A673 (cell line): ENCODE measurements around the gene LARGE2. TPM values are rescaled to one million over a fixed set of nuclear protein-coding genes. Genes with fewer than 3 reads are reported as not detected.

Source experiments
- BruUV-seq: library from RNA; stranded (reverse); fragments of 400-500 nt; replicated peaks from 2 replicates; lab custom pipeline; 2021; lab: Mats Ljungman, UMichigan
- CTCF ChIA-PET: fragments of 300-600 bp; sonication (Branson Sonifier 250); formaldehyde crosslinking; loops from one replicate; lab custom pipeline; 2022; ENCODE audit warnings: antibody characterized with exemption; lab: Charles Lee
- POLR2A ChIA-PET: fragments of 300-600 bp; sonication (Branson Sonifier 250); formaldehyde crosslinking; loops from one replicate; lab custom pipeline; 2022; ENCODE audit warnings: antibody characterized with exemption; ENCODE audit not compliant: low non-redundant PET; lab: Charles Lee
- DNase-seq: peaks from one replicate; pipeline ENCODE4 v3.0.0-alpha.2; 2015; ENCODE audit warnings: low spot score
- H3K27ac ChIP-seq: fragments of 200-600 bp; sonication (generic); 2 replicates; pipeline ENCODE4 v1.5.1; 2016; ENCODE audit warnings: mixed run types, low read depth, mild to moderate bottlenecking, mixed read lengths, antibody characterized with exemption, low read length; ENCODE audit not compliant: poor library complexity, severe bottlenecking
- H3K27me3 ChIP-seq: fragments of 200-600 bp; sonication (generic); replicated peaks from 2 replicates; pipeline ENCODE4 v1.6.1; 2017; ENCODE audit warnings: mixed run types, low read depth, mild to moderate bottlenecking, mixed read lengths, antibody characterized with exemption, low read length; ENCODE audit not compliant: insufficient read depth, poor library complexity
- H3K36me3 ChIP-seq: fragments of 200-600 bp; sonication (generic); 2 replicates; pipeline ENCODE4 v1.6.1; 2016; ENCODE audit warnings: mixed run types, mild to moderate bottlenecking, mixed read lengths, antibody characterized with exemption, low read length; ENCODE audit not compliant: insufficient read depth, poor library complexity, severe bottlenecking
- H3K4me1 ChIP-seq: fragments of 200-600 bp; sonication (generic); 2 replicates; pipeline ENCODE4 v1.6.1; 2017; ENCODE audit warnings: mixed run types, mild to moderate bottlenecking, mixed read lengths, antibody characterized with exemption, low read length; ENCODE audit not compliant: insufficient read depth, poor library complexity, severe bottlenecking
- H3K4me3 ChIP-seq: fragments of 200-600 bp; sonication (generic); 2 replicates; pipeline ENCODE4 v1.5.1; 2016; ENCODE audit warnings: low read depth, mixed run types, mild to moderate bottlenecking, mixed read lengths, low read length; ENCODE audit not compliant: poor library complexity, severe bottlenecking
- H3K9me3 ChIP-seq: fragments of 200-600 bp; sonication (generic); 2 replicates; pipeline ENCODE4 v1.6.1; 2016; ENCODE audit warnings: mixed run types, low read depth, mild to moderate bottlenecking, mixed read lengths, antibody characterized with exemption, low read length; ENCODE audit not compliant: poor library complexity, severe bottlenecking
- EZH2 ChIP-seq: fragments of 200-600 bp; sonication (generic); IDR thresholded peaks from 2 replicates; pipeline ENCODE4 v1.6.1; 2017; ENCODE audit warnings: borderline replicate concordance, low read depth, mild to moderate bottlenecking, mixed read lengths, antibody characterized with exemption, low read length; ENCODE audit not compliant: poor library complexity, severe bottlenecking
- intact Hi-C: fragments of 100-400 bp; cut with micrococcal nuclease; formaldehyde crosslinking; loops from one replicate; pipeline ENCODE4 v1.10.0; 2022; ENCODE audit not compliant: unreplicated experiment
- total RNA-seq: library from RNA; stranded (reverse); gene quantifications from 2 replicates; pipeline ENCODE4 v1.2.3, GENCODE V29; 2021
- TF ChIP-seq, protein P1 (sequence below): fragments of 300-800, 200-600 bp; sonication (generic); conservative IDR thresholded peaks from 2 replicates; pipeline ENCODE4 v1.5.1; 2017; ENCODE audit warnings: low read depth, mild to moderate bottlenecking, antibody characterized with exemption, low read length, moderate library complexity, mixed read lengths

The LARGE2 gene
- total RNA-seq, 1 experiment from 2014 or later = 9.1 TPM

DNA sequence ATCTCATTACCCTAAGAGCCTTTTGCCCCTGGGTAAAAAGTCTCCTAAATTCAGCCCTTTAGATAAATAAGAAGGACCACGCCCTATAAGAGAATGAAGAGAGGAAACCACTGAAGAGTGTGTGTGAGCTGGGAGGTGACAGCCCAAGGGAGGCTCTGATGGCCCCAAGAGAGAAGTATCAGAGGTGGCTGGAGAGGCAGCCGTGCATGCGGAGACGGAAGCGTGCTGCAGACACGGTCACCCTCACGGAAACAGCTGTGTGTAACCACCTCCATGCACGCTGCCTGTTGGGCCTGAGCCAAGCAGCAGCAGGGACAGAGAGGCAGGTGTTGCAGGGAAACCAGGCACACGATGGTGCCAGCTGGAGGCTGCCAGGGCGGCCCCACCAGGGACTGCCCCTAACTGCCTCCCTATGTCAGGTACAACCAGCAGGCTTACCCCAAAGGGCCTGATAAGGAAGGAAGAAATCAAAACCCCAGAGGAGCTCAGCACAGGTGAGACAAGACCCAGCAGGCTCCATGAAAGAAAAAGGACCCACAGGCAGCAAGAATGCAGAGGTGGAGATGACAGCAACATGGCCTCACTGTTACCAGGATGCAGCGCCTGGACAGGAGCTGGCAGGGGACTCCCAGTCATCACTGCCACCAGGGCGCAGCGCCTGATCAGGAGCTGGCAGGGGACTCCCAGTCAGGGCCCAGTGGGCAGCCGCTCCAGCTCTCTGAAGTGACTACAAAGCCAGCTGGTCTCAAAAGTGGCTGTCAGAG is 7.8 kb downstream of the LARGE2 start:
- H3K27ac ChIP-seq = no peak overlapping the region
- BruUV-seq = no TSS peak
- no peak for TF ChIP-seq EZH2
- TF ChIP-seq, protein P1, sequence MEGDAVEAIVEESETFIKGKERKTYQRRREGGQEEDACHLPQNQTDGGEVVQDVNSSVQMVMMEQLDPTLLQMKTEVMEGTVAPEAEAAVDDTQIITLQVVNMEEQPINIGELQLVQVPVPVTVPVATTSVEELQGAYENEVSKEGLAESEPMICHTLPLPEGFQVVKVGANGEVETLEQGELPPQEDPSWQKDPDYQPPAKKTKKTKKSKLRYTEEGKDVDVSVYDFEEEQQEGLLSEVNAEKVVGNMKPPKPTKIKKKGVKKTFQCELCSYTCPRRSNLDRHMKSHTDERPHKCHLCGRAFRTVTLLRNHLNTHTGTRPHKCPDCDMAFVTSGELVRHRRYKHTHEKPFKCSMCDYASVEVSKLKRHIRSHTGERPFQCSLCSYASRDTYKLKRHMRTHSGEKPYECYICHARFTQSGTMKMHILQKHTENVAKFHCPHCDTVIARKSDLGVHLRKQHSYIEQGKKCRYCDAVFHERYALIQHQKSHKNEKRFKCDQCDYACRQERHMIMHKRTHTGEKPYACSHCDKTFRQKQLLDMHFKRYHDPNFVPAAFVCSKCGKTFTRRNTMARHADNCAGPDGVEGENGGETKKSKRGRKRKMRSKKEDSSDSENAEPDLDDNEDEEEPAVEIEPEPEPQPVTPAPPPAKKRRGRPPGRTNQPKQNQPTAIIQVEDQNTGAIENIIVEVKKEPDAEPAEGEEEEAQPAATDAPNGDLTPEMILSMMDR = 0 out of 2 replicates have a peak, but pooled peaks have one; percentile 10
- H3K4me1 ChIP-seq = no peaks in the 10 kb centered on the region
- POLR2A ChIA-PET = interaction anchor here (0.6 to 0.7 kb wide), 2 partner anchors 65 to 165 kb away, joined by 3 to 4 read pairs; no protein-coding TSS in a partner anchor
- CTCF ChIA-PET = interaction anchor here (0.9 kb wide), 1 partner anchor 76 kb away, joined by 4 read pairs; no protein-coding TSS in a partner anchor
- H3K36me3 ChIP-seq = peaks cover 22% of the 10 kb centered on the region
- H3K27me3 ChIP-seq = no peaks in the 10 kb centered on the region
- no peak for DNase-seq
- H3K9me3 ChIP-seq = no peaks in the 10 kb centered on the region
- H3K4me3 ChIP-seq = no peak overlapping the region
- intact Hi-C loops = no loop called here

DNA sequence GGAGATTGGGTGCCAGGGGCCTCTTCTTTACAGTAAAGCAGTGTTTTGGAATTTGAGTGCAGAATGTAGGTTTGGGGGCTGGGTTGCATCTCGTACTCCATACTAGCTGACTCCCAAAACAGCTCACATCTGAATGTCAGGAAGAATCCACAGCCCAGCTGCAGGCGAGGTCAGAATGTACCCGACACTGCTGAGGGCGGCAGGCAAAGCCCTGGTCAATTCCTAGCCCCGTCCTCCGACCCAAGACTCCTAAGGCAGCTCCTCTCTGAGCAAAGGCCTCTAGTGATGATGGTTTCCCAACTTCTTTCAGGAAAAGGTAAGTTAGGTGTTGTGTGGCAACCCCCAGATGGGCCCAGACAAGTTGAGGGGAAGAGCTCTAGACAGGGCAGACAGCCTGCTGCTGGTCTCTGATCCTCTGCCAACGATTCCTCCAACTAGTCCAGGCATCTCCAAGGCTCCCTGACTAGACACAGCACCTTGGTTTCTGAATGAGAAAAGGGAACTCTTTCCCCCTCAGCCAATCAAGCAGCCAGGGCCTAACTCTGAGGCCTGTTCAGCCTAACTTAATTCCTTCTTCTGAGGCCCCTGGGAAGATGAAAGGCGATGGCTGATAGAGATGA is 8.6 kb downstream of the LARGE2 start:
- TF ChIP-seq, protein P1 = no peak

DNA sequence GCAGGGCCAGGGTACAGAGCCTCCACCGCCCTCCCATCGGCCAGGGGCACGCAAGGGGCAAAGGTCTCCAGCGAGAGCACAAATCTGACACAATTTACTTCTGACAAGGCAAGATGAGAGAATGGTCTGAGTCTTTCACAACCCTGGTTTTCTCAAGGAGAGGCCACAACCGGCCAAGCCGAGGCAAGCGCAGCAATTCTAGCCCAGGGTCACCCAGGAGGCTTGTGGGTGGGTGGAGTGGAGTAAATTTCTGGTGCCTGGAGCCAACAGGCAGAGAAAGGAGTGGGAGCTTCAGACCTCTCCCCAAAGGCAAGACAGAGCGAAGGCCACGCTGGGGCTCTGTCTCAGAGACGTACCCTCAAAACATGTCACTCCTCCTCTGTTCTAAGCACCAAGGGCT is 9.3 kb downstream of the LARGE2 start:
- DNase-seq = no peak
- intact Hi-C loops = no loop called here
- peaks cover 33% of the 10 kb centered on the region for H3K36me3 ChIP-seq
- TF ChIP-seq EZH2 = no peak
- TF ChIP-seq, protein P1 = no peak
- no peak overlapping the region for H3K4me3 ChIP-seq
- ChIA-PET POLR2A (no interaction called here), CTCF (interaction anchor here (1.2 kb wide), 1 partner anchor 75 kb away, joined by 3 read pairs; no protein-coding TSS in a partner anchor)
- H3K27ac ChIP-seq = no peak overlapping the region
- no peaks in the 10 kb centered on the region for H3K9me3 ChIP-seq
- H3K27me3 ChIP-seq = no peaks in the 10 kb centered on the region
- no TSS peak for BruUV-seq
- H3K4me1 ChIP-seq = no peaks in the 10 kb centered on the region

More for the DNA sequence above, 8.6 kb downstream of the LARGE2 start:
- BruUV-seq = no TSS peak
- H3K27me3 ChIP-seq = no peaks in the 10 kb centered on the region
- no peak overlapping the region for H3K4me3 ChIP-seq
- peaks cover 30% of the 10 kb centered on the region for H3K36me3 ChIP-seq
- CTCF ChIA-PET = interaction anchor here (0.9 to 1.2 kb wide), 2 partner anchors 75 kb away, joined by 3 to 4 read pairs; no protein-coding TSS in a partner anchor
- no peaks in the 10 kb centered on the region for H3K4me1 ChIP-seq
- no peaks in the 10 kb centered on the region for H3K9me3 ChIP-seq
- no peak overlapping the region for H3K27ac ChIP-seq
- intact Hi-C loops = no loop called here
- DNase-seq = no peak
- POLR2A ChIA-PET = interaction anchor here (0.7 kb wide), 1 partner anchor 65 kb away, joined by 3 read pairs; no protein-coding TSS in a partner anchor
